NCI-H524 (cell line): ENCODE results near the gene TDRD6.
"Not testable (repeated sequence)": the region's sequence is repeated elsewhere in the genome, so short reads cannot be mapped to it uniquely, and the experiment has no call there.

Experiments
- DNase-seq, 2 experiments: peaks; one replicate each; lab custom pipeline; 2025; lab: John Stamatoyannopoulos, UW

The TDRD6 gene

GRCh38 chr6:46687619-46688097 lies at the start of gene TDRD6:
TDRD6 (plus strand) TSS chr6:46687885; CDS start chr6:46688129, 244 bp downstream.
- no peak for DNase-seq

DNA sequence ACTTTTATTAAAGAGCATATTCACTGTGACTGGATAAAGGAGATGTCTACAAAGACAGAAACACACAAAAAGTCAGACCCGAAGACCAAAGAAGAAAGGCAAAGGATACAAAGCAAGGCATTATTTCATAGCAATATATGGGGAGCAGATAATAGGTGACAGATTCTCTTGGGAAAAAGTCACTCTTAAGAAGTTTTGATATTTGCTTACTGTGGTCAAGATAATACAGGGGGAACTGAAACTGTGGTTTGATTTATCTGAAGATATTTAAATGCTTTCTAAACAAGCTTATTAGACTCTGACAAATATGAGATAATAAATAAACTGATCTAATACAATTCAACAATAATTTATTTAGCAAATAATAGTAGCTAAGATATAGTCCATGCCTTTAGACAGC lies 49.8 kb upstream of the TDRD6 start:
- DNase-seq = no peak

DNA sequence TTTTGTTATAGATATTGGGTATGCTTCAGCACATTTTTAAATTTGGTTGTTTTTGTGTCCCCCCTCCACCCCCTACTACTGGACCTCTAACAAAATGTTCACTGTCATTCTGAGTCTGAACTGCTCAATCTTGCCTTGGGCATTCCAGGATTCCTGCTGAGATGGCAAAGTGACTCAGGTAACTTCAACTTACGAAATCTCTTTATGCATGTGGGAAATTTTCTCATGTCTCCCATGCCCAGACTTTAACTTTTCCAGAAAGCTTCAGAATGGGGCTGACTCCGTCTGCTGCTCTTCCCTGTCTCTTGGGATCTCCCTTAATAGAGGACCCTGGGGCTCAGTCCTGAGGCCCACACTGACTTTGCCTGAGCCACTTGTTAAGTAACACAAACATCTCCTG lies 49.0 kb upstream of the TDRD6 start:
- DNase-seq = no peak

DNA sequence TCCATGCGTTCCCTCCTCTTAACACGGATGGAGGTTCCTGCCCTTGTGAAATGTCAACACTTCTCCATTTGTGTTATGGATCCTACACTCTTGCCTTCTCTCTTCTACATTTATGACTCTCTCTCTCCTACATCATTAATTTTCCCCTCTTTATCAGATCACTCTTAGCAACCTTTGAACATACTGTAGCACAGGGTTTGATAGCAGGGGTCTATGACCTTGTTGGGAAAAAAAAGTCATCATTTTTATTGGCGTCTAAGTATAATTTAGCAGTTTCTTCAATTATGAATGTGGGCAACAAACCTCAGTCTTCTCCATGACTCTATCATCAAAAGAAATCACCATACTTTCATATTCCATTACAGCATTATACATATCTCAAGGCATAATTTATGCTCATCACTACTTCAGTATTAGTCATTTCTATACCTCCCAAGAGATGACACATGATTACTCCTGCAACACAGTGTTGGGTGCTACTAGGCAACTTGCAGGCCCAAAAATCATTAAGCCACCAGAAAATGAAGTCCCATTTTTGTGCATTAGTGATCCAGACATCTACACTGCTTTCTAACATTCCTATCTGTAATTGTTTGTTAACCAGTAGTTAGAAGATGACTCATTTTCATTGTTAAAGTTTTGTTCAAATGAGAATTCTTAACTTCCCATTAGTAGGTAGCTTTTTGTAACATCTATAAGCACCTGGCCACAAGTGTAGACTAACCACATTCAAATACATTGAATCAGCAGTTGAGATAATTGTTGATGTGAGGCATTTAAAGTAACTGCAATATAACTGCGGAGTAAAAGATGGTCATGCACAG lies 44.5 kb upstream of the TDRD6 start:
- DNase-seq = no peak

DNA sequence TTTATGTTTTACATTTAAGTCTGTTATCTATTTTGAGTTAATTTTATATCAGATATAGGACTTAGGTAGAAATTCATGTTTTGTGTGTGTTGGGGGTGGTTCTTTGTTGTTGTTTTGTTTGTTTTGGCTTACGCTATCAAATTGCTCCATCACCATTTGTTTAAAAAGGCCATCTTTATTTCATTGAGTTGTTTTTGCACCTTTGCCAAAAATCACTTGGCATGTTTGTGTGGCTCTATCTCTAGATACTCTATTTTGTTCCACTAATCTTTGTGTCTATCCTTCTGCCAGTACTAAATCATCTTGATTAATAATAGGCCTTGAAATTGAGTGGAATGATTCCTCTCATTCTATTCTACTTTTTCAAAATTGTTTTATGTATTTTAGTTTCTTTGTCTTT lies 42.4 kb upstream of the TDRD6 start:
- no peak for DNase-seq

DNA sequence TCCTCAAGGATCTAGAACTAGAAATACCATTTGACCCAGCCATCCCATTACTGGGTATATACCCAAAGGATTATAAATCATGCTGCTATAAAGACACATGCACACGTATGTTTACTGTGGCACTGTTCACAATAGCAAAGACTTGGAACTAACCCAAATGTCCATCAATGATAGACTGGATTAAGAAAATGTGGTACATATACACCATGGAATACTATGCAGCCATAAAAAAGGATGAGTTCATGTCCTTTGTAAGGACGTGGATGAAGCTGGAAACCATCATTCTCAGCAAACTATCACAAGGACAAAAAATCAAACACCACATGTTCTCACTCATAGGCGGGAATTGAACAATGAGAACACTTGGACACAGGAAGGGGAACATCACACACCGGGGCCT lies 39.6 kb upstream of the TDRD6 start:
- not testable (repeated sequence) for DNase-seq

DNA sequence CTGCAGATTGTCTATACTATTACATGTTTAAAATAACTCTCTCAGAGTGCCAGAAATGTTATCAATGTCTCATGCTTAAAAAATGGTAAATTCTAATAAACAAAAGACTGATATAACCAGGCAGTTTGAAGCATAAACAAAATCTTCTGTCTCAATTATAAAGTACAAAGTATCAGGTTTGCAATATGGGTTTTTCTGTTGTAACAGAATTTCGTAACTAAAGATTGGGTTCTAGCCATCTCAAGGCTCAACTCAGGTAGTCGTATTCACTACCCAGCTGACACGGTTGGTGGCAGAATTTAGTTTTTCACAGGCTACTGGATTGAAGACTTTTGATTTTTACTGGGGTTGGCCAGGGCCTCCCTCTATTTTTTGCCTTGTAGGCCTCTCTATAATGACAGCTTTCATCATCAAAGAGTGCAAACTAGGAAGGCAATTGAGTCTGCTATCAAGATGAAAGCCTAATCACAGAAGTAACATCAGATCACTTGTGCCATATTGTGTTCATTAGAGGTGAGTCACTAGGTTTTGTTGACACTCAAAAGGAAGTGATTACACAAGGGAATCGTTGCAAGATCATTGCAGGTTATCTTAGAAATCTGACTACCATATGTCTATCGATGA lies 38.7 kb upstream of the TDRD6 start:
- no peak for DNase-seq

DNA sequence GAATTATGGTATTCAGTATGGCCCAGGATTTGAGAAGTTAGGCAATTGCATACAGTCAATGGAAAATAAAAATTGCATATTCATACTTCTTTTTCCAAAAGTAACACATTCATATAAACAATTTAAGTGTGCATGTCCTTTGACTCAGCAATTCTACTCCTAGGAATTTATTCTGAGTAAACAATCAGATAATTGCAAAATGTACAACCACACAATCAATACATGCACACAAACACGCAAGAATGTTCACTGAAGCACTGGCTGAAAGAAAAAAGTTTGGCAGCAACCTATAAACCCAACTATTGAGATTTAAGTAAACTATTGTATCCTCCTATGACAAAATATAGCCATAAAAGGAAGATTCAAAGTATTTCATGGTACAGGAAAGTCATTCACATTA lies 36.7 kb upstream of the TDRD6 start:
- DNase-seq = no peak

DNA sequence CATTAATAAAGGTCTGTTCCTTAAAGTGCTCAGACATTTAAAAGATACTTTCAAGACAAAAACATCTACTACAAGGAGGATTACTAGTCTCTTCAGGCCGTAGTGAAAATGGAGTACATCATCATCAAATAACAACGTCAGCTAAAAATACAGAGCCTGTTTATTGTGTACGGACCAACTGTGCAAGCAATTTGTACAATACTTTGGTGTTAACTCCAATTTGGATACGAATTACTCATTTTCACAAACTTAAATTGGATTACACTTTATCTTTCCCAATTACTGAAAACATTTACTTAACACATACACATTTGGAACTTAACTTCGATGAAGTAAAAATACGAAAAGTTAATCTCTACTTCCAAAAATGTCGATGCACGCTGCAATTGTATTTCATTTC lies 35.9 kb upstream of the TDRD6 start:
- DNase-seq = no peak

- peak in 1 of 2 experiments; percentile 41 for DNase-seq
These were observed 35.5 kb upstream of the TDRD6 start for GRCh38 chr6:46652232-46652602.

DNA sequence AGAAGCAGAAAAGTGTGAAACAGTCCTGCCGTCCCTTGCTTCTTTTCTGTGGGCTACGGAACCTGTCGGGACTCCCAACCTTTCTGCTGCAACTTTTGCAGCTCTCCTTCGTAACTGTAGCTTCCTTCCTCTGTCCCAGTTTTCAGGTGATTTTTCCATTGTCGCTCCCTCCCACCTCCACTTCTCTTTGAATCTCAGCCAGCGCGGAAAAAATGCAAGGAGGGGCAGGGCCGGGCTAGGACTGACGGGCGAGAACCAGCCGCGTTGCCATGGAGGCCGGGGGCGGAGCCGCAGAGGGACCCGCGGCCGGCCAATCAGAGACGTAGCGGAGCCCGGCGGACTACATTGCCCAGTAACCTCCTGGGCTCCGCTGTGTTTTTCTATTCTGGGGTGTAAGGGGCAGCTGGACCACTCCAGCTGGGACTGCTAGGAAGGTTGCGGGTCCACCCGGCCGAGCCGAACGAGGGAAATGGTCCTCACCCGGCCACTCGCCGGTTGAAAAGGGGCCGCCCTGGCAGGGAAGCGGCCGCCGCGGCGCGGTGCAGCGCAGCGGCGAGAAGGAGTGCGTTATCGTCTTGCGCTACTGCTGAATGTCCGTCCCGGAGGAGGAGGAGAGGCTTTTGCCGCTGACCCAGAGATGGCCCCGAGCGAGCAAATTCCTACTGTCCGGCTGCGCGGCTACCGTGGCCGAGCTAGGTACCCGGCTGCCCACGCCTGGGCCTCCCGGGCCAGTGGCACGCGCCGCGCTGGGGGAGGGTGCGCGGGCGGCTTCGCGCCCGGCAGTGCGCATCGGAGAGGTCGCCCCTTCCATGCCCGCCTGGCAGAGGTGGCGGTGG lies 34.9 kb upstream of the TDRD6 start, which contains the start of the genes CYP39A1 and SLC25A27:
Gene CYP39A1 (minus strand): TSS at position 216 of the 836 bp plus-strand sequence. CDS start 236 bp downstream, outside the sequence.
Gene SLC25A27 (plus strand): TSS at position 373 of the 836 bp plus-strand sequence. CDS start 218 bp downstream, at position 591.
- DNase-seq = peak; percentile 82 to 90

DNA sequence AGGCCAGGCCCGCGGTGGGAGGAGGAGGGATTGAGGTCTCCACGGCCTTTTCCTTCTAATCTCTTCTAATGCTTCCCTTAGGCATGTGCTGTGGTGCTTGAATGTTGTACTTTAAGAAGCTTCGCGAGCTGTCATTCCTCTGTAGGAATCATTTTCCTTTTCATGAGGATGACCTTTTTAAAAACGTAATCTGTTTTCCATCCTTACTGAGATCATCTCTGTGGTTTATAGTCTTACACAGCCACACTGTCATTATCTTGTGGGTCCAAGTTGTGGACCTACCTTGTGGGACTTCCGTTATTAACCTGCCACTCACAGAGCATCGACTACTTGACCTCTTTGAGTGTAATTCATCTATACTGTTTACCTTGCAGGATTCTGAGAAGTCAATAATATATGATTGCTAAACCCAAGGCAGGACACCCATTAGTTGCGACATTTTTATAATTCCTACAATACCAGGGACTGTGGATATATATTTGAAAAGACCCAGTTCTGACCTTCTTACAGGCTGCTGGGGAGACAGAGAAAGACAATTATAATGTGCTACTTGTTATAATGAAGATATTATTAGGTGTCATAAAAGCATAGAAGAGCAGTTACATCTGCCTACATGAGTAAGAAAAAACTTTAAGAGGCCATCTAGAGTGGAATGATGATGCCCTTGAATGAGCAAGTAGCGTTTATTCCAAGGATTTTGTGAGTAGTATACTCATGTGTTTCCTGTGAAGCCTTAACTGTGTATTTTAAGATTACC lies 34.1 kb upstream of the TDRD6 start:
- peak in 1 of 2 experiments; percentile 28 for DNase-seq

GRCh38 chr6:46655803-46656202 lies 31.9 kb upstream of the TDRD6 start:
- DNase-seq = peak in 1 of 2 experiments; percentile 13

DNA sequence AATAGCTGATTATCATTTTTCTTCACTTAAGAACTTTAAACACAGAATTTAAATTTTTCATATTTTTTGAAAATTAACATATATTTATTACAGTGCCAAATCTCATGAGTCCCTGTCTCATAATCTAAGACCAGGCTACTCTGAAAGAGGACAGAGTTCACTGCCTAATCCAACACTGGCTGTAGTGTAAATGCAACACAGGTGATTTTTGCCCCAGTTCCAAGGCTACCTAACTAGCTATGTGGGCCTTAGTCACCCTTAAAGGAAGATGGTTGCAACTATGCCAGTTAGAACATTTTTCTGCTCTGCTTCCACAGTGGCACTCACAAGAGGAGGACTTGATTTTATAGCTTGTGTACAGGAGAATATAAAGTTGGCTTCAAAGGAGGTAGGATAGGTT lies 30.0 kb upstream of the TDRD6 start:
- DNase-seq = no peak

DNA sequence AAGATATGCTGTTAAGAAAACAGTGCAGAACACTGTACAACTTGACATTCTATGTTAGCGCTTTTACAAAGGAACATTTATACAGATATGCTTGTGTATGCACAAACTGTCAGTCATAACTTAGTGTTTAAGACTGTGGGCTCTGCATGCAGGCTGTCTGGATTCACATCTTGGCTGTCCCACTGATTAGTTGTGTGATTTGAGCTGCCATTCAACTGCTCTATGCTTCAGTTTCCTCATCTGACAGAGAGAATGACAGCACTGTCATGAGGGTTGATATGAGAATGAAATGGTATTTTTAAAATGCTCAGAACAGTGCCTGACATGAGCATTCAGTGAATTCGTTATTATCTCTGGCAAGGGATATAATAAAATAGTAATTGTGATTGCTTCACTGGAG lies 26.2 kb upstream of the TDRD6 start:
- DNase-seq = no peak

- no peak for DNase-seq
These were observed 20.3 kb upstream of the TDRD6 start for GRCh38 chr6:46667377-46667776.

GRCh38 chr6:46674410-46674809 lies 13.3 kb upstream of the TDRD6 start:
- DNase-seq = no peak

DNA sequence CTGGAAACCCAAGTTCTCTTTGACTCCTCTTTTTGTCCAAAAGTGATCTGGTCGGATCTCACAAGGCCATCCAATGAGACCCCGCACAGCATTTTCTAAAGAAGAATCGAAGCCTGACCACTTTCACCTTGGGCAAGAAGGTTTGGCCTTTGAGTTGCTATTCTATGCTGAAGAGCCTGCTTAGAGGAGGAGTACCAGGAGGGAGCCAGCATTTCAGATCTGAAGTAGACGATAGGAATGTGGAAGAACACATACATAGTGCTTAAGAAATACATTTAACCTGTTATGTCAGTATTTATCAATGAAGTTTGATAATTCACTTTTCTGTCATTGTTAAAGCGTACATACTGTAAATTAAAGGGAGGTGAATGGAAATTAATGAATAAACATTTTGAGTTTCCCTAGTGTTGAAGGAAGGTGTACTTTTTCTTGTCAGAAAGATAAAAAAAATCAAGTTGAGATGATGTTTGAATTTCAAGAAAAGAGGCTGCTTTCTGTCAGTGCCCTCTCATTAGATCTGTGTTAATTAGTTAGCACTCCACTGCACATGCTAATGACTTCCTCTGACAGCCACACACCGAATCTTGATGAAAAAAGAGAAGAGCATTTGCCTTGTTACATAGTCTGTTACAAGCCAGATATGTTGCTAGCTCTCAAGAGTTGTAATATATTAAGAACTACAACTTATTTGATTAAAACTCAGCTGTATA lies 10.9 kb upstream of the TDRD6 start:
- DNase-seq = no peak

GRCh38 chr6:46677314-46677654 lies 10.4 kb upstream of the TDRD6 start:
- peak in 1 of 2 experiments; percentile 1 for DNase-seq

DNA sequence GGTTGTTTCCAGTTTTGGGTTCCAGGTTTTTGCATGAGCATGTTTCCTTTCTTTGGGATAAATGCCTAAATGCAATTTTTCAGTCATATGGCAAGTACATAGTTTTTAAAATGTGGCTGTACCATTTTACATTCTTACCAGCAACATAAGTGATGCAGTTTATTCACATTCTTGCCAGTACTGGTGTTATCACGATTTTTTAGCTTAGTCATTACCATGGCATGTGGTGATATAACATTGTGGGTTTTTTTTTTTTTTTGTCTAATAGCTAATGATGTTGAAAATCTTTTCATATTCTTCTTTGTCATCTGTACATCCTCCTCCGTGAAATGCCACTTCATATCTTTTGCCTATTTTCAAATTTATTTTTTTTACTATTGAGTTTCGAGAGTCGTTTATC lies 2.9 kb upstream of the TDRD6 start:
- no peak for DNase-seq
